Measurements from ENCODE around the gene SLC25A48. TPM values are rescaled to one million over a fixed set of nuclear protein-coding genes. Genes with fewer than 3 reads are reported as not detected.

The SLC25A48 gene
- total RNA-seq, 4 donors from 2014 or later = 0.32 TPM; not detected in 3

GRCh38 chr5:135866016-135866415 lies 31.6 kb downstream of the SLC25A48 start:
- DNase-seq (ENCODE audit: low spot score) (no peak), ATAC-seq (ENCODE audit: low FRiP score) (no peak)
- no peak for TF ChIP-seq CTCF (IDR thresholded peaks at IDR 0.05)

- ATAC-seq (ENCODE audit: low FRiP score) = no peak
- TF ChIP-seq CTCF (IDR thresholded peaks at IDR 0.05) = no peak
- DNase-seq (ENCODE audit: low spot score) = no peak
These were observed 33.1 kb downstream of the SLC25A48 start for GRCh38 chr5:135867599-135867998.

- no peak for DNase-seq (ENCODE audit: low spot score)
- no peak for ATAC-seq (ENCODE audit: low FRiP score)
- TF ChIP-seq CTCF (IDR thresholded peaks at IDR 0.05) = no peak
These were observed 34.2 kb downstream of the SLC25A48 start for GRCh38 chr5:135868681-135869080.

GRCh38 chr5:135869276-135869675 lies 34.8 kb downstream of the SLC25A48 start:
- TF ChIP-seq CTCF (IDR thresholded peaks at IDR 0.05) = no peak
- DNase-seq (ENCODE audit: low spot score) (no peak), ATAC-seq (ENCODE audit: low FRiP score) (no peak)

- TF ChIP-seq CTCF (IDR thresholded peaks at IDR 0.05) = no peak
- DNase-seq (ENCODE audit: low spot score) = no peak
- ATAC-seq (ENCODE audit: low FRiP score) = no peak
These were observed 35.5 kb downstream of the SLC25A48 start for GRCh38 chr5:135869935-135870334.

- ATAC-seq (ENCODE audit: low FRiP score) (no peak), DNase-seq (ENCODE audit: low spot score) (no peak)
- TF ChIP-seq CTCF (IDR thresholded peaks at IDR 0.05) = no peak
These were observed 36.9 kb downstream of the SLC25A48 start for GRCh38 chr5:135871268-135871915.

GRCh38 chr5:135873831-135874230 lies 39.4 kb downstream of the SLC25A48 start:
- TF ChIP-seq CTCF (IDR thresholded peaks at IDR 0.05) = no peak
- ATAC-seq (ENCODE audit: low FRiP score) (no peak), DNase-seq (ENCODE audit: low spot score) (no peak)

All from omental fat pad (tissue), 4 donors.